GM12892 (cell line): Measurements from ENCODE around the gene CTSW.

Experiments used
- POLR2A ChIP-seq: IDR thresholded peaks from 2 replicates; pipeline ENCODE4 v1.6.1; 2011; ENCODE audit warnings: low read depth, low read length, control low read depth
- POLR2AphosphoS5 ChIP-seq: IDR thresholded peaks from 2 replicates; pipeline ENCODE4 v1.6.1; 2011; ENCODE audit warnings: low read depth, low read length, control low read depth
- TAF1 ChIP-seq: IDR thresholded peaks from 2 replicates; pipeline ENCODE4 v1.6.1; 2011; ENCODE audit warnings: low read depth, mild to moderate bottlenecking, control low read depth, low read length, borderline replicate concordance

- TF ChIP-seq POLR2AphosphoS5 (no peak; the same call in 1 of the 2 replicates), POLR2A (no peak), TAF1 (no peak)
Observed at GRCh38 chr11:65850217-65851082, 29.2 kb upstream of the CTSW start.
